ENCODE results near the gene WARS2.
"Not testable (repeated sequence)": the region's sequence is repeated elsewhere in the genome, so short reads cannot be mapped to it uniquely, and the experiment has no call there.

WARS2 gene

DNA sequence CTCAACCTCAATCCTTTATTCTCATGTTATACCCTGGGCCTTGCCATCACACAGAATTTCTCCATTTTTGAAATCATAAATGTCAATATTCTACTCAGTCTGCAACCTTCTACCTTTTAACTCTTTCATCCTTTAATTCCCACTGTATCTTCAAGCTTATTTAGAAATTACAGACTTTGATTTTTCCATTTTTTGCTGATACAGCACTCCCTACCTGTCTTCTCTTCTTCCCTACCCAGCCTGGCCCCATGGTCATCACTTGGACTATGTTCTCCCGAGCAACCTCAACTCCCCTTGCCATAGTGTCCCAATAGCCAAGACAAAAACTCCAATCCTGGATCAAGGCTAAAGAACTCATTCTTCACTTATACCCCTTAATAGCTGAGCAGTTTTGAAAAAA is 14.6 kb downstream of the WARS2 start:
- Histone ChIP-seq H3K27me3 (replicated peaks; ENCODE audit: insufficient read depth, low read length) (no peaks in the 10 kb centered on the region), H3K9me3 (replicated peaks; ENCODE audit: insufficient read depth, low read length) (no peaks in the 10 kb centered on the region), H3K36me3 (replicated peaks; ENCODE audit: insufficient read depth, low read length) (no peaks in the 10 kb centered on the region), H3K9me2 (replicated peaks; ENCODE audit: insufficient read depth, low read length) (no peaks in the 10 kb centered on the region), H3K4me2 (ENCODE audit: low read depth, low read length) (no peak overlapping the region), H3K79me2 (ENCODE audit: low read length) (no peaks in the 10 kb centered on the region), H3F3A (ENCODE audit: insufficient read depth, low read length) (no peaks in the 10 kb centered on the region), H3K27ac (ENCODE audit: low read length) (no peak overlapping the region), H3K9ac (ENCODE audit: low read length) (no peak overlapping the region), H2AFZ (ENCODE audit: low read length) (no peak overlapping the region), H3K4me3 (ENCODE audit: low read length) (no peak overlapping the region), H4K20me1 (ENCODE audit: insufficient read depth, low read length) (no peaks in the 10 kb centered on the region), H3K4me1 (ENCODE audit: low read length) (no peaks in the 10 kb centered on the region)
- DNase-seq, result no peak
- no peak for TF ChIP-seq EZH2 (optimal IDR thresholded peaks at IDR 0.05; ENCODE audit: low read depth, low read length)
- TF ChIP-seq, protein P1, sequence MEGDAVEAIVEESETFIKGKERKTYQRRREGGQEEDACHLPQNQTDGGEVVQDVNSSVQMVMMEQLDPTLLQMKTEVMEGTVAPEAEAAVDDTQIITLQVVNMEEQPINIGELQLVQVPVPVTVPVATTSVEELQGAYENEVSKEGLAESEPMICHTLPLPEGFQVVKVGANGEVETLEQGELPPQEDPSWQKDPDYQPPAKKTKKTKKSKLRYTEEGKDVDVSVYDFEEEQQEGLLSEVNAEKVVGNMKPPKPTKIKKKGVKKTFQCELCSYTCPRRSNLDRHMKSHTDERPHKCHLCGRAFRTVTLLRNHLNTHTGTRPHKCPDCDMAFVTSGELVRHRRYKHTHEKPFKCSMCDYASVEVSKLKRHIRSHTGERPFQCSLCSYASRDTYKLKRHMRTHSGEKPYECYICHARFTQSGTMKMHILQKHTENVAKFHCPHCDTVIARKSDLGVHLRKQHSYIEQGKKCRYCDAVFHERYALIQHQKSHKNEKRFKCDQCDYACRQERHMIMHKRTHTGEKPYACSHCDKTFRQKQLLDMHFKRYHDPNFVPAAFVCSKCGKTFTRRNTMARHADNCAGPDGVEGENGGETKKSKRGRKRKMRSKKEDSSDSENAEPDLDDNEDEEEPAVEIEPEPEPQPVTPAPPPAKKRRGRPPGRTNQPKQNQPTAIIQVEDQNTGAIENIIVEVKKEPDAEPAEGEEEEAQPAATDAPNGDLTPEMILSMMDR (IDR thresholded peaks at IDR 0.05; ENCODE audit: low read length), result no peak
- no peak for TF ChIP-seq EZH2phosphoT487 (IDR thresholded peaks at IDR 0.05; ENCODE audit: low read length)

DNA sequence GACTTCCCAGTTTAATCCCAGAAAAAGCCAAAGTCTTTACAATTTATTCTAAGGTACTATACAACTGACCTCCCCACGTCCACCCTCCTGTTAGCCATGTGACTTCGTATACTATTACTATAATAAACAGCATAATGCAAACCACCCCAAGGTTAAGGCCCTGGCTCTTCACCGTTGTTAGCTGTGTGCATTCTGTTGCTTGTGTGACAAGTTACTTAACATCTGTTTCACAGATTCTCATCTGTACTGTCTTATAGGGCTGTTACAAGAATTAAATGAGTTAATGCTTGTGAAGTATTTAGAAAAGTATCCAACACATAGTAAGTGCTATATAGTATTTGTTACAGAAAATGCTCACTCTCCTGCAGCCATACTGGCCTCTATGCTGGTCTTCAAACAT is 15.7 kb downstream of the WARS2 start:
- Histone ChIP-seq H3K4me3 (ENCODE audit: low read length) (no peak overlapping the region), H3K36me3 (replicated peaks; ENCODE audit: insufficient read depth, low read length) (no peaks in the 10 kb centered on the region), H3K4me2 (ENCODE audit: low read depth, low read length) (no peak overlapping the region), H2AFZ (ENCODE audit: low read length) (no peak overlapping the region), H4K20me1 (ENCODE audit: insufficient read depth, low read length) (no peaks in the 10 kb centered on the region), H3K79me2 (ENCODE audit: low read length) (no peaks in the 10 kb centered on the region), H3K27me3 (replicated peaks; ENCODE audit: insufficient read depth, low read length) (no peaks in the 10 kb centered on the region), H3K27ac (ENCODE audit: low read length) (no peak overlapping the region), H3K9ac (ENCODE audit: low read length) (no peak overlapping the region), H3K9me3 (replicated peaks; ENCODE audit: insufficient read depth, low read length) (no peaks in the 10 kb centered on the region), H3K4me1 (ENCODE audit: low read length) (no peaks in the 10 kb centered on the region), H3F3A (ENCODE audit: insufficient read depth, low read length) (no peaks in the 10 kb centered on the region), H3K9me2 (replicated peaks; ENCODE audit: insufficient read depth, low read length) (no peaks in the 10 kb centered on the region)
- DNase-seq, result no peak
- TF ChIP-seq EZH2 (optimal IDR thresholded peaks at IDR 0.05; ENCODE audit: low read depth, low read length) (no peak), EZH2phosphoT487 (IDR thresholded peaks at IDR 0.05; ENCODE audit: low read length) (no peak)
- TF ChIP-seq, protein P1 (IDR thresholded peaks at IDR 0.05; ENCODE audit: low read length), result no peak

DNA sequence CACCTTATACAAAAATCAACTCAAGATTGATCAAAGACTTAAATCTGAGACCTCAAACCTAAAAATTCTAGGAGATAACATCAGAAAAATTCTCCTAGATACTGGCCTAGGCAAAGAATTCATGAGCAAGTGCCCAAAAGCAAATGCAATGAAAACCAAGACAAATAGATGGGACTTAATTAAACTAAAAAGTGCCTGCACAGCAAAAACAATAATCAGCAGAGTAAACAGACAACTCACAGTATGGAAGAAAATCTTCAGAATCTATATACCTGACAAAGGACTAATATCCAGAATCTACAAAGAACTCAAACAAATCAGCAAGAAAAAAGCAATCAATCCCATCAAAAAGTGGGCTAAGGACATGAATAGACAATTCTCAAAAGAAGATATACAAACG is 18.6 kb downstream of the WARS2 start:
- not testable (repeated sequence) for H3K27me3 ChIP-seq (replicated peaks; ENCODE audit: insufficient read depth, low read length); H3K9ac ChIP-seq (ENCODE audit: low read length); H3K27ac ChIP-seq (ENCODE audit: low read length); DNase-seq; H3K9me3 ChIP-seq (replicated peaks; ENCODE audit: insufficient read depth, low read length); H3K36me3 ChIP-seq (replicated peaks; ENCODE audit: insufficient read depth, low read length); H4K20me1 ChIP-seq (ENCODE audit: insufficient read depth, low read length); H3K4me3 ChIP-seq (ENCODE audit: low read length); H3K79me2 ChIP-seq (ENCODE audit: low read length); H3F3A ChIP-seq (ENCODE audit: insufficient read depth, low read length); H2AFZ ChIP-seq (ENCODE audit: low read length); H3K4me2 ChIP-seq (ENCODE audit: low read depth, low read length); H3K4me1 ChIP-seq (ENCODE audit: low read length); H3K9me2 ChIP-seq (replicated peaks; ENCODE audit: insufficient read depth, low read length)

DNA sequence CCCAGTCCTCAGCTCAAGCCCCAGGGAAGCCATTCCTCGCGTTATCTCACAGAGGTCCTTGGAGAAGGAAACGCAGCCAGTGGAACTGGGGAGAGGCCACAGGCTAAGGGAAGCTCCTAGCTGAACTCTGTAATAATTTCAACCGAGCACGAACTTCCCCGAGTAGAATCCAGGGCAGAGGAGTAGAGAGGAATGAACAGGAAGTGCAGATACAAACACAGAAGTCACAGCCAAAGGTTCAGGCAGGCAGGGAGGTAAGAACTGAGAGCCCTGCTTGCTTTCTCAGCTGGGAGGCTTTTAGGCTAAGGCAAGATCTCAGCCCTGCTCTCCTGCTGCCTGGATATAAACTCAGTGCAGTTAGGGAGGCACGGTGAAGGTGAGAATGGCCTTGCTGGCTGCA is 23.7 kb downstream of the WARS2 start:
- H3K4me2 ChIP-seq (ENCODE audit: low read depth, low read length), result no peak overlapping the region
- H3K36me3 ChIP-seq (replicated peaks; ENCODE audit: insufficient read depth, low read length), result no peaks in the 10 kb centered on the region
- no peak overlapping the region for H2AFZ ChIP-seq (ENCODE audit: low read length)
- H3K4me1 ChIP-seq (ENCODE audit: low read length), result no peaks in the 10 kb centered on the region
- H3F3A ChIP-seq (ENCODE audit: insufficient read depth, low read length), result no peaks in the 10 kb centered on the region
- H4K20me1 ChIP-seq (ENCODE audit: insufficient read depth, low read length), result no peaks in the 10 kb centered on the region
- TF ChIP-seq EZH2 (optimal IDR thresholded peaks at IDR 0.05; ENCODE audit: low read depth, low read length) (no peak), EZH2phosphoT487 (IDR thresholded peaks at IDR 0.05; ENCODE audit: low read length) (no peak)
- TF ChIP-seq, protein P1 (IDR thresholded peaks at IDR 0.05; ENCODE audit: low read length), result no peak
- no peak overlapping the region for H3K4me3 ChIP-seq (ENCODE audit: low read length)
- no peaks in the 10 kb centered on the region for H3K9me3 ChIP-seq (replicated peaks; ENCODE audit: insufficient read depth, low read length)
- no peak overlapping the region for H3K9ac ChIP-seq (ENCODE audit: low read length)
- no peaks in the 10 kb centered on the region for H3K79me2 ChIP-seq (ENCODE audit: low read length)
- H3K9me2 ChIP-seq (replicated peaks; ENCODE audit: insufficient read depth, low read length), result no peaks in the 10 kb centered on the region
- no peak overlapping the region for H3K27ac ChIP-seq (ENCODE audit: low read length)
- DNase-seq, result no peak
- H3K27me3 ChIP-seq (replicated peaks; ENCODE audit: insufficient read depth, low read length), result no peaks in the 10 kb centered on the region
